ENCODE data around the gene HEPN1. TPM values are rescaled to one million over a fixed set of nuclear protein-coding genes. Genes with fewer than 3 reads are reported as not detected.
A peak's percentile ranks its signal among the peaks of the same experiment; 100 is the strongest.
"Not testable (repeated sequence)": the region's sequence is repeated elsewhere in the genome, so short reads cannot be mapped to it uniquely, and the experiment has no call there.

The HEPN1 gene
- total RNA-seq, 1 donor from 2014 or later = not detected

- no peak for ATAC-seq
- DNase-seq (ENCODE audit: low spot score) = no peak
These were observed 19.2 kb downstream of the HEPN1 start for GRCh38 chr11:124938206-124938765.

GRCh38 chr11:124938970-124939369 lies 19.9 kb downstream of the HEPN1 start:
- DNase-seq (ENCODE audit: low spot score) (no peak), ATAC-seq (no peak)

DNA sequence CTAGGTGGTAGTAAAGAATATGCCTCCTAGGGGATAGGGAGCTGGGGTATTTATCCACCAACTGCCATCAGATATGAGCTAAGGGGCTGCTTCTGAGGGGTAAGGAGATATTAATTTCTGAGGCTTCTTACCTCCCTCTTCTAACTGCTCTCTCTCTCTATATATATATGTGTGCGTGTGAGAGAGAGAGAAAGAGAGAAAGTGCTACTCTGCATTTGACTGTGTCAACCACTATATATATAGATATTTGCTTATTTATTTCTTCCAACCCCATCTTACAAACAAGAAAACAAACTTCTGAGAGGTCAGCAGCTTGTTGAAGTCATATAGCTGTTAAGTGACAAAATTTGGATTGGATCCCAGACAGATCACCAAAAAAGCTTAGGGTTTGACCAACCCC lies 22.7 kb downstream of the HEPN1 start:
- DNase-seq (ENCODE audit: low spot score) = no peak
- ATAC-seq = no peak

DNA sequence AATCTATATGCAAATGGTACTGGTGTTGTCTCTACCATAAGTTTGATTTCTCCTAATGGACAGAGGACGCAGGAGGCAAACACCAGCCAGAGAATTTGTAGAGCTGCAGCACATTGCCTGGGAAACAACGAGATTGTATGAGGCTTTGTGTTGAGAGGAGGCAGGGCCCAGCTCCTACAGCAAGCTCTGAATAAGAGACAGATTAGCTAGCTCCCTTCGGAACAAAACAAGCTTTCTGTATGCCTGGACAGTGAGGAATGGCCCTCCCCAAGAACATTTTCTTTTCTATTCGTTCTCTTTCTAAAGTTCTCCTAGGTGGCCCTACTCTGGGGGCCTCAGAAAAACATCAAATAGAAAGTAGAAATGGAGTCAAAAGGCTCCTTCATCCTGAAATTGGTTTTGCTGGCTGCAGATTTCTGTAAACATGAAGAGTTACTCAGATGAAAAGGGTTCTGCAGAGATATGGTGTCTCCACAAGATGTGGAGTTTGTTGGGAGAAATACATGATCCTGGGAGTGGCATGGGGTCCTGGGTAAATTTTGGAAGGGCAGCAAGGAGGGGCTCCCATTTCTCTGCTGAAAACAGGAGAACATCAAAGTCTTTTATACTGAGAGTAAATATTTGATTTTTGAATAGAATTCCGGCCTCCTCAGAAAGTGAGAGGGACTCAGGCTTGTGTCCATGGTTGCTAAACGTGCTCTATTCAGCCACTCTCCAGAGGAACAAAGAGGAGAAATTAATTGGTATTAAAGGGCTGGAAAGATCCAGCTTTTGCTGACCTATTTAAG lies 23.6 kb downstream of the HEPN1 start:
- DNase-seq (ENCODE audit: low spot score) = no peak
- no peak for ATAC-seq

DNA sequence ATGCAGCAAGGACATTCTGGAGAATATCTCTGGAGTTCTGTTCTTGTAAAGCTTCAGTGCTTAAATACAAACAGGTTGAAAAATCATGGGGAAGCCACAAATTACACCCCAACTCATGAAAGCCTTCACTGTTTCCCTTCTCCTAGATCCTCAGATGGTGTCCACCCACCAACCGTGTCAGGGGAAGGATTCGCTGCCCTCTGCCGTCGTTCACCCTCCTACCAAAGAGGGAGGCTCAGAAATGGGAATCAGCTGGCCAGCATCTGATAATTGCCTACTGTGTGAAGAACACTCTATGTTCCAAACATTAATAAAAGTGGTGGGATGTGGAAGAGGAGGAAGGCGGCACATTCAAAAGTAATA lies 24.2 kb downstream of the HEPN1 start:
- DNase-seq (ENCODE audit: low spot score) (no peak), ATAC-seq (no peak)

DNA sequence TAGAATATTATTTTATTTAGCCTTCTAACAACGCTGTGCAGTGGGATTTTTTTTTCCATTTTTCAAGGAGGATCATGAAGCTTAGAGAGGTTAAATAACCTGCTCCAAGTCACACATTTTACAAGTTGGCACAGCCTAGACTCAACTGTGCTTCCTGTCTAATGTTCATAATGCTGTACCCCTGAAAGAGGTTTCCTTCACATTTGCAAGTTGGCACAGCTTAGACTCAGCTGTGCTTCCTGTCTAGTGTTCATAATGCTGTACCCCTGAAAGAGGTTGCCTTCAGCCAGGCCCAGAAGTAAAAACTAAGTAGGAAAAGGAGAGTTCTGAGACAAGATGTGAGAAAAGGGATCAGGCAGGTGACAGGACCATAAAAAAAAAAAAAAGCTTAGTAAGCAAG lies 24.7 kb downstream of the HEPN1 start:
- ATAC-seq = no peak
- DNase-seq (ENCODE audit: low spot score) = no peak

GRCh38 chr11:124944565-124944964 lies 25.5 kb downstream of the HEPN1 start:
- peak; percentile 76 for ATAC-seq
- no peak for DNase-seq (ENCODE audit: low spot score)

DNA sequence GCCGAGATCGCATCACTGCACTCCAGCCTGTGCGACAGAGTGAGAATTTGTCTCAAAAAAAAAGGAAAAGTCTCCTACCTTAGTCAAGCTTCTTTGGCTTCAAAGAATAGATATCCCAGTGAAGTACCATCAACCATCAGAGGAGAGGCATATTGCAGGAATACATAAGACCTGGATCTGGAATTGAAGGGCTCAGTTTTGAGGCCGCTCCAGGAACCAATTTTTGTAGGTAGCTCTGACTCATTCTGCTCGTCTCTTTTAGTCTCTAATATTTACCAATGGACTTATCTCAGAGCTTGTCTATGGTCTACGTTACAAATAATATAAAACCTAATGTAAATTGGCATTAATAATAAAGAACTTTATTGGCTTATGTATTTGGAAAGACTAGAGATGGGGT lies 26.8 kb downstream of the HEPN1 start:
- DNase-seq (ENCODE audit: low spot score) (no peak), ATAC-seq (no peak)

DNA sequence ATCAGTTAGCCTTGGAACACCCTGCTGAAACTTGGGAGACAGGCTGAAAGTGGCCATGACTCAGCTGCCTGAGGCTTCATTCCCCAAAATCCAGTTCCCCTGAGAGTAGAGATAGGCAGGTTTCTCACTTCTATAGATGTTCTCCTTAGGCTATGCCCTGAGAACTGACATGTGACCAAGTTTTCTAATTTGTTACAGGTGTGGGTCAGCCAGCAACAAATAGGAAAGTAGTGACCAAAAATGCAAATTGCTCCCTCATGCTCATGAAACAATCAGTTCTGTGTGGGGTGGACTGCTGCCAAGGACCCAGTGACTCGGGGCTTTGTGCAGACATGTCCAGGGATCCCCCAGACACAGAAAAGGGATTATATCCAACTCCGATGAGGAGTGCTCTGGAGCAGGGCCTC lies 27.7 kb downstream of the HEPN1 start:
- DNase-seq (ENCODE audit: low spot score) = no peak
- no peak for ATAC-seq

DNA sequence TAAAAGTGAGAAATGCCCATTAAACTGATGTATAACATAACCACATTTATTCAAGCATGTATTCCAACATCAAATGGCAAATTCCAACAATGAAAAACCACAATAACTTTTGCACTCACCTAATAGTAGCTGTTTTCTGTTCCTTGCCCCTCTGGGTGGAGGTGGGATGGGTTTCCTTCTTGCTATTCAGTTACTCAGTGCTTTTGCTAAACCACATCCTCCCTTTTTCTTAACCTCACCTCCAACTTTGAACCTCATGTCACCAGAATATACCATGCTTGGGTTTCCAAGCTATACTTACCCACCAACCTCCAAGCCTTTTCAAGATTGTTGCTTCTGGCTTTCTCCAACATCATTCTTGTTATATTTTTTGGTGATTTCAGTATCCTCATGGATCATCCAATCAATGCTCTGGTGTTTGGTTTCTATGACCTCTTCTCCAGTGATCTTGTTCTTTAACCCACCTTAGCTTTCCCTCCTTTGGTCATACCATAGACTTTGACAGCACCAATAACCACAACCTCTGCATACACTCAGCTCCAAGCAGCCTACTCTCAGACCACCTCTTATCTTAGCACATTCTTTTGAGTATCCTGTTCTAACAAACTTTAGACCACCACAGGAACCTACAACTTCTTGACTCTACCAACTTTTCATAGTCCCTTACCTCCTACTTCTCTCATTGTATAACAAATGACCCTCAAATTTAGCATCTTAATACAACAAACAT lies 31.7 kb downstream of the HEPN1 start:
- no peak for DNase-seq (ENCODE audit: low spot score)
- no peak for ATAC-seq

- ATAC-seq = no peak
These were observed 32.3 kb downstream of the HEPN1 start for GRCh38 chr11:124951341-124951740.

DNA sequence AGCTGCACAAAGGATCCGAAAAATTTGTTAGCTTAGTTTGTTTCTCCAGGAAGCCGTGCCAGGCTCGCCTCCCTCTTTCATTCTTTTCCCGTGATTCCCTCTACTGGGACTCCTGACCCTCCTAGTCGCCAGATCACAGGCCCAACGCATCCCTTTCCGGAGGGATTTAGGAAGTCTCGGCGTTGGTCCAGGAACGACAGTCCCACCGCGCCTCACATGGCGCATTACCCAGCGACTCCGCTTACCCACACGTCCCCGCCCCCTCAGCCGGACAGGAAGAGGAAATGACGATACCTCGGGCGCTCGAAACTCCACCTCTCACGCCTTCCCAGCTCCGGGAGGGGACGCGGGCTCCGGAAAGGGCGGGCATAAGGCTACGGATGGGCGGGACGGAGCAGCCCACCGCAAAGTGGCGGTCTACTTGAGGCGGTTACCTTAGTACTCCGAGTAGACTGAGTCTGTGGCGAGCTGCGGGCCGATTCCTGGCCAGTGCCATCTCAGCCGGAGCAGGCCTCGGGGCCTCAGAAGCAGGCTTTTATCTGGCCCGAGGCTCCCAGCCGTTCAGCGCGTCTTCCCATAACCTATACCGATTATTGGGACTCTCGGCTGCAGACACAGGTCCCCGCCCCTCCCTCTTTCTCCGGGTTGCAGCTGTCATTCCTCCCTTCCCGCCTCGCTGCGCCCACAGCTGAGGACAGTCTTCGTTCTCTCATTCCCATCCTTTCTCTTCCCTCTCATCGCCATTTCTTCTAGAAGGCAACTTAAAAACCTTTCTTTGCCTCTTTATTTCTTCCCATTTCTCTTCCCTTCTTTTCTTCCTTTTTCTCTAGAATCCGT lies 34.9 kb downstream of the HEPN1 start, which contains the start of gene CCDC15:
CCDC15 (plus strand) TSS at position 450 of the 837 bp plus-strand sequence. CDS start 531 bp downstream, outside the sequence.
- DNase-seq (ENCODE audit: low spot score) = peak; percentile 97
- peak; percentile 100 for ATAC-seq

More at GRCh38 chr11:124951341-124951740, 32.3 kb downstream of the HEPN1 start:
- DNase-seq (ENCODE audit: low spot score) = no peak

GRCh38 chr11:124954590-124954955 lies 35.5 kb downstream of the HEPN1 start:
- DNase-seq (ENCODE audit: low spot score) = no peak
- no peak for ATAC-seq

GRCh38 chr11:124955035-124955434 lies 36.0 kb downstream of the HEPN1 start:
- DNase-seq (ENCODE audit: low spot score) (no peak), ATAC-seq (no peak)

- DNase-seq (ENCODE audit: low spot score) (no peak), ATAC-seq (peak; percentile 97)
These were observed 43.0 kb downstream of the HEPN1 start for GRCh38 chr11:124961972-124962609.

DNA sequence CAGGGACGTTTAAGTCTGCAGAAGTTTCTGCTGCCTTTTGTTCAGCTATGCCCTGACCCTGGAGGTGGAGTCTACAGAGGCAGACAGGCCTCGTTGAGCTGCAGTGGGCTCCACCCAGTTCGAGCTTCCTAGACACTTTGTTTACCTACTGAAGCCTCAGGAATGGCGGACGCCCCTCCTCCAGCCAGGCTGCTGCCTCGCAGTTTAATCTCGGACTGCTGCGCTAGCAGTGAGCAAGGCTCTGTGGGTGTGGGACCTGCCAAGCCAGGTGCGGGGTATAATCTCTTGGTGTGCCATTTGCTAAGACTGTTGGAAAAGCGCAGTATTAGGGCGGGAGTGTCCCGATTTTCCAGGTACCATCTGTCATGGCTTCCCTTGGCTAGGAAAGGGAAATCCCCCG lies 49.1 kb downstream of the HEPN1 start:
- not testable (repeated sequence) for DNase-seq (ENCODE audit: low spot score); ATAC-seq

All from left lobe of liver (tissue), 2 donors.